ENCODE measurements around the gene DYSF. TPM values are rescaled to one million over a fixed set of nuclear protein-coding genes. Genes with fewer than 3 reads are reported as not detected.

The DYSF gene
- total RNA-seq, 4 donors from 2014 or later, result 17.4 to 40.7 (median 18.5) TPM

- H3K9me3 ChIP-seq, result no peaks in the 10 kb centered on the region
- WGBS, result 89% methylated on average over 12 of the region's 14 CpGs
- DNase-seq (ENCODE audit: extremely low spot score), result no peak
- no peak for TF ChIP-seq POLR2A (IDR thresholded peaks at IDR 0.05; ENCODE audit: low read depth)
- no peak for TF ChIP-seq CTCF (IDR thresholded peaks at IDR 0.05)
- TF ChIP-seq POLR2AphosphoS5 (IDR thresholded peaks at IDR 0.05), result no peak
- TF ChIP-seq EP300 (IDR thresholded peaks at IDR 0.05), result no peak
- H3K4me1 ChIP-seq, result no peaks in the 10 kb centered on the region
- intact Hi-C loops (cut with DNase I), result no loop called here
- H3K27ac ChIP-seq (replicated peaks in 1 of 4), result no peak overlapping the region
- H3K27me3 ChIP-seq, result no peaks in the 10 kb centered on the region
- no peak overlapping the region for H3K4me3 ChIP-seq
- peaks cover 4 to 59% (median 37%) of the 10 kb centered on the region in 4 donors for H3K36me3 ChIP-seq
These were observed 219.8 kb downstream of the DYSF start for GRCh38 chr2:71672826-71673795.

GRCh38 chr2:71674158-71674851, 220.9 kb downstream of the DYSF start:
- TF ChIP-seq EP300 (IDR thresholded peaks at IDR 0.05), result no peak
- TF ChIP-seq POLR2A (IDR thresholded peaks at IDR 0.05; ENCODE audit: low read depth), result no peak
- TF ChIP-seq CTCF (IDR thresholded peaks at IDR 0.05), result no peak
- TF ChIP-seq POLR2AphosphoS5 (IDR thresholded peaks at IDR 0.05), result no peak
- no peak for DNase-seq (ENCODE audit: extremely low spot score)
- intact Hi-C loops (cut with DNase I), result no loop called here
- WGBS, result 94% methylated on average over 6 of the region's 7 CpGs
- Histone ChIP-seq H3K36me3 (peaks cover 4 to 54% (median 33%) of the 10 kb centered on the region in 4 donors), H3K27ac (replicated peaks in 1 of 4) (no peak overlapping the region), H3K4me3 (no peak overlapping the region), H3K4me1 (no peaks in the 10 kb centered on the region), H3K9me3 (no peaks in the 10 kb centered on the region), H3K27me3 (no peaks in the 10 kb centered on the region)

- Histone ChIP-seq H3K4me1 (no peaks in the 10 kb centered on the region), H3K4me3 (no peak overlapping the region), H3K27me3 (no peaks in the 10 kb centered on the region), H3K27ac (replicated peaks in 1 of 4) (no peak overlapping the region), H3K36me3 (peaks cover 0 to 50% (median 23%) of the 10 kb centered on the region in 4 donors), H3K9me3 (no peaks in the 10 kb centered on the region)
- TF ChIP-seq POLR2AphosphoS5 (IDR thresholded peaks at IDR 0.05), result no peak
- WGBS, result 82% methylated on average over 9 of the region's 9 CpGs
- intact Hi-C loops (cut with DNase I), result no loop called here
- no peak for DNase-seq (ENCODE audit: extremely low spot score)
These were observed 221.9 kb downstream of the DYSF start for GRCh38 chr2:71675296-71675695.

- Histone ChIP-seq H3K27ac (replicated peaks in 1 of 4) (no peak overlapping the region), H3K4me1 (no peaks in the 10 kb centered on the region), H3K27me3 (no peaks in the 10 kb centered on the region), H3K9me3 (no peaks in the 10 kb centered on the region), H3K4me3 (no peak overlapping the region), H3K36me3 (peaks cover 0 to 60% (median 43%) of the 10 kb centered on the region in 4 donors)
- intact Hi-C loops (cut with DNase I), result no loop called here
- DNase-seq (ENCODE audit: extremely low spot score), result no peak
- TF ChIP-seq POLR2A (IDR thresholded peaks at IDR 0.05; ENCODE audit: low read depth) (no peak), EP300 (IDR thresholded peaks at IDR 0.05) (no peak), CTCF (IDR thresholded peaks at IDR 0.05) (no peak), POLR2AphosphoS5 (IDR thresholded peaks at IDR 0.05) (no peak)
- 94% methylated on average over 6 of the region's 6 CpGs for WGBS
These were observed 225.5 kb downstream of the DYSF start for GRCh38 chr2:71678874-71679273.

- peaks cover 0 to 60% (median 43%) of the 10 kb centered on the region in 4 donors for H3K36me3 ChIP-seq
- H3K4me3 ChIP-seq, result no peak overlapping the region
- H3K27ac ChIP-seq (replicated peaks in 1 of 4), result no peak overlapping the region
- no peaks in the 10 kb centered on the region for H3K27me3 ChIP-seq
- H3K9me3 ChIP-seq, result no peaks in the 10 kb centered on the region
- no peak for DNase-seq (ENCODE audit: extremely low spot score)
- H3K4me1 ChIP-seq, result no peaks in the 10 kb centered on the region
- intact Hi-C loops (cut with DNase I), result no loop called here
- TF ChIP-seq EP300 (IDR thresholded peaks at IDR 0.05) (no peak), POLR2AphosphoS5 (IDR thresholded peaks at IDR 0.05) (no peak), POLR2A (IDR thresholded peaks at IDR 0.05; ENCODE audit: low read depth) (no peak), CTCF (IDR thresholded peaks at IDR 0.05) (no peak)
- WGBS, result 31% methylated on average over 4 of the region's 4 CpGs
These were observed 226.1 kb downstream of the DYSF start for GRCh38 chr2:71679491-71679890.
